ENCODE measurements around the gene CRACR2A.

- TF ChIP-seq CTCF (IDR thresholded peaks at IDR 0.05; ENCODE audit: low read depth, low read length): no peak
- no peak for TF ChIP-seq POLR2A (IDR thresholded peaks at IDR 0.05; ENCODE audit: extremely low read depth, insufficient read length)
- no peak for TF ChIP-seq MAX (IDR thresholded peaks at IDR 0.05; ENCODE audit: low read depth, low read length)
- no peak for TF ChIP-seq MYC (IDR thresholded peaks at IDR 0.05; ENCODE audit: low read depth, low read length)
These were observed 132.1 kb downstream of the CRACR2A start for GRCh38 chr12:3620856-3621255.

Data from NB4 (cell line).